B cell (primary cell): ENCODE measurements around the gene TRIM2. TPM values are rescaled to one million over a fixed set of nuclear protein-coding genes. Genes with fewer than 3 reads are reported as not detected.

Experiments used
- ATAC-seq: fragments of 200-7000 bp; cut with Tn5 transposase; one replicate; pipeline ENCODE4 v1.10.0; 2021; ENCODE audit warnings: low read depth, mild to moderate bottlenecking, moderate number of reproducible peaks, moderate library complexity
- CTCF ChIA-PET: fragments of 350-600 bp; sonication (Branson Sonifier 250); formaldehyde crosslinking; loops from one replicate; lab custom pipeline; 2021; ENCODE audit warnings: antibody characterized with exemption, inconsistent platforms; lab: Charles Lee
- POLR2A ChIA-PET: fragments of 350-600 bp; sonication (Branson Sonifier 250); formaldehyde crosslinking; loops from one replicate; lab custom pipeline; 2021; ENCODE audit warnings: antibody characterized with exemption; lab: Charles Lee
- DNase-seq: peaks from one replicate; pipeline ENCODE4 v3.0.0; 2013
- H2AFZ ChIP-seq: 2 replicates; pipeline ENCODE4 v1.6.1; 2012; ENCODE audit warnings: mild to moderate bottlenecking, low read depth, low read length; ENCODE audit not compliant: insufficient read depth, poor library complexity, severe bottlenecking
- H3K27ac ChIP-seq, 2 donors: 1 replicate in 1 of 2; 2 replicates in 1 of 2; pipeline ENCODE4 v1.5.1; 2012 to 2013; ENCODE audit warnings: low read length in 2 of 2, mild to moderate bottlenecking in 2 of 2, moderate library complexity in 1 of 2
- H3K27me3 ChIP-seq, 4 experiments: fragments of 200-600 bp in 1 of 4; sonication (generic) in 1 of 4; replicated peaks in 1 of 4; 1 replicate in 2 of 4; 2 replicates in 2 of 4; pipeline versions ENCODE4 v1.6.1 to v1.7.0; 2013 to 2016; ENCODE audit warnings: low read length in 3 of 4, mild to moderate bottlenecking in 2 of 4, mixed read lengths in 1 of 4, moderate library complexity in 1 of 4; ENCODE audit not compliant: insufficient read depth in 4 of 4, control insufficient read depth in 3 of 4; ENCODE audit errors: control extremely low read depth in 1 of 4
- H3K36me3 ChIP-seq, 2 experiments: replicated peaks in 1 of 2; 1 replicate in 1 of 2; 2 replicates in 1 of 2; pipeline versions ENCODE4 v1.6.1 to v1.7.1; 2013; ENCODE audit warnings: low read length in 1 of 2; ENCODE audit not compliant: insufficient read depth in 2 of 2, control insufficient read depth in 1 of 2; ENCODE audit errors: control extremely low read depth in 1 of 2, extremely low read depth in 1 of 2
- H3K4me1 ChIP-seq, 2 donors: fragments of 200-600 bp in 1 of 2; sonication (generic) in 1 of 2; 1 replicate in 1 of 2; 2 replicates in 1 of 2; pipeline versions ENCODE4 v1.5.1 to v1.6.1; 2013 to 2017; ENCODE audit warnings: low read length in 2 of 2; ENCODE audit not compliant: control insufficient read depth in 2 of 2, insufficient read depth in 2 of 2
- H3K4me2 ChIP-seq: replicated peaks from 2 replicates; pipeline ENCODE3; 2012; ENCODE audit warnings: mild to moderate bottlenecking, low read depth, low read length; ENCODE audit not compliant: poor library complexity, severe bottlenecking
- H3K4me3 ChIP-seq, 5 experiments: fragments of 200-600 bp in 1 of 5; sonication (generic) in 1 of 5; 1 replicate in 3 of 5; 2 replicates in 2 of 5; pipeline versions ENCODE4 v1.5.1 to v1.7.0; 2011 to 2016; ENCODE audit warnings: low read length in 4 of 5, mild to moderate bottlenecking in 4 of 5, low read depth in 2 of 5, control low read depth in 1 of 5, moderate library complexity in 1 of 5; ENCODE audit not compliant: insufficient read depth in 1 of 5; ENCODE audit errors: control extremely low read depth in 1 of 5, extremely low read depth in 1 of 5
- H3K79me2 ChIP-seq: fragments of 200-600 bp; sonication (generic); one replicate; pipeline ENCODE4 v1.6.0; 2016; ENCODE audit warnings: low read length; ENCODE audit not compliant: control insufficient read depth, insufficient read depth
- H3K9ac ChIP-seq: fragments of 200-600 bp; sonication (generic); 2 replicates; pipeline ENCODE4 v1.6.1; 2017; ENCODE audit warnings: mild to moderate bottlenecking, low read length, moderate library complexity
- H3K9me3 ChIP-seq, 3 donors: one replicate each; pipeline versions ENCODE4 v1.6.1 to v1.7.1; 2013; ENCODE audit warnings: low read length in 2 of 3; ENCODE audit not compliant: control insufficient read depth in 2 of 3, insufficient read depth in 1 of 3; ENCODE audit errors: control extremely low read depth in 1 of 3
- H4K20me1 ChIP-seq: 2 replicates; pipeline ENCODE4 v1.6.0; 2012; ENCODE audit warnings: mild to moderate bottlenecking, low read length; ENCODE audit not compliant: insufficient read depth, control insufficient read depth, poor library complexity, severe bottlenecking
- H3K27ac Mint-ChIP-seq: one replicate; pipeline ENCODE4 v1.8.0; 2021; ENCODE audit warnings: mixed read lengths
- H3K27me3 Mint-ChIP-seq: one replicate; pipeline ENCODE4 v1.8.0; 2021; ENCODE audit warnings: mixed read lengths
- H3K4me1 Mint-ChIP-seq: one replicate; pipeline ENCODE4 v1.8.0; 2021; ENCODE audit warnings: mixed read lengths
- H3K4me3 Mint-ChIP-seq: one replicate; pipeline ENCODE4 v1.8.0; 2021; ENCODE audit warnings: mixed read lengths
- H3K9me3 Mint-ChIP-seq: one replicate; pipeline ENCODE4 v1.8.0; 2022; ENCODE audit warnings: mixed read lengths; ENCODE audit not compliant: insufficient read depth
- CTCF ChIP-seq: fragments of 200-600 bp; IDR thresholded peaks from one replicate; pipeline ENCODE4 v1.8.0; 2022; ENCODE audit warnings: antibody characterized with exemption, mild to moderate bottlenecking
- EZH2 ChIP-seq: IDR thresholded peaks from 2 replicates; pipeline ENCODE4 v1.6.1; 2012; ENCODE audit warnings: borderline replicate concordance, low read depth, mild to moderate bottlenecking, moderate library complexity, low read length; ENCODE audit not compliant: insufficient read depth, poor library complexity, severe bottlenecking
- WGBS: methylation state at CpG from one replicate; pipeline ENCODE4 v1.1.5; 2013; ENCODE audit warnings: missing lambda C conversion rate; ENCODE audit not compliant: insufficient coverage; 5-methylcytosine and 5-hydroxymethylcytosine counted together
- intact Hi-C: fragments of 100-400 bp; cut with micrococcal nuclease; formaldehyde crosslinking; loops from one replicate; pipeline ENCODE4 v1.10.0; 2022
- polyA plus RNA-seq: library from polyadenylated mRNA; depleted of rRNA; stranded (reverse); fragments of >200 nt; gene quantifications from 2 replicates; pipeline ENCODE4 v1.2.3, GENCODE V29; 2012
- total RNA-seq, 2 donors: library from RNA; stranded (reverse); fragments of 120-200 nt in 1 of 2; gene quantifications; 1 replicate in 1 of 2; 2 replicates in 1 of 2; pipeline versions ENCODE4 v1.2.3 to v1.2.4, GENCODE V29; 2013 to 2022

Gene TRIM2
- total and polyA plus RNA-seq, 2 donors (not counting 1 experiment from before 2014, with no cell fraction given) = 1.2 to 6.4 TPM

- Histone ChIP-seq H4K20me1 (no peaks in the 10 kb centered on the region), H3K27me3 (peaks cover 0 to 4% (median 0%) of the 10 kb centered on the region in 4 experiments), H3K9ac (no peak overlapping the region), H3K4me1 (no peaks in the 10 kb centered on the region), H3K79me2 (no peaks in the 10 kb centered on the region), H3K9me3 (no peaks in the 10 kb centered on the region), H3K4me2 (no peak overlapping the region), H3K36me3 (no peaks in the 10 kb centered on the region), H2AFZ (no peak overlapping the region), H3K4me3 (no peak overlapping the region), H3K27ac (no peak overlapping the region)
- no peak for TF ChIP-seq EZH2
- no peak for TF ChIP-seq CTCF
- ChIA-PET CTCF (interaction anchor here (0.7 kb wide), 1 partner anchor 19 kb away, joined by 3 read pairs; no protein-coding TSS in a partner anchor), POLR2A (no interaction called here)
- Mint-ChIP-seq H3K4me1 (no peaks in the 10 kb centered on the region), H3K27ac (no peak overlapping the region), H3K9me3 (no peaks in the 10 kb centered on the region), H3K27me3 (peaks cover 8% of the 10 kb centered on the region), H3K4me3 (no peak overlapping the region)
- intact Hi-C loops = no loop called here
- WGBS = 87% methylated on average over 2 of the region's 3 CpGs
- ATAC-seq (no peak), DNase-seq (no peak)
Measured at GRCh38 chr4:153176938-153177337, 27.3 kb upstream of the TRIM2 start.

GRCh38 chr4:153177841-153178240 is 26.4 kb upstream of the TRIM2 start:
- no peak overlapping the region for H3K4me3 Mint-ChIP-seq
- CTCF ChIA-PET = no interaction called here
- ATAC-seq = no peak

More at GRCh38 chr4:153177841-153178240, 26.4 kb upstream of the TRIM2 start:
- H3K36me3 ChIP-seq = no peaks in the 10 kb centered on the region
- H3K4me1 ChIP-seq = no peaks in the 10 kb centered on the region
- no peaks in the 10 kb centered on the region for H3K4me1 Mint-ChIP-seq
- DNase-seq = no peak
- no peak overlapping the region for H3K27ac Mint-ChIP-seq
- H3K79me2 ChIP-seq = no peaks in the 10 kb centered on the region
- no peak overlapping the region for H3K27ac ChIP-seq
- 95% methylated on average over 5 of the region's 7 CpGs for WGBS
- H3K9me3 ChIP-seq = no peaks in the 10 kb centered on the region
- no peak overlapping the region for H2AFZ ChIP-seq
- no peaks in the 10 kb centered on the region for H3K9me3 Mint-ChIP-seq
- peaks cover 0 to 4% (median 0%) of the 10 kb centered on the region in 4 experiments for H3K27me3 ChIP-seq
- H3K9ac ChIP-seq = no peak overlapping the region
- intact Hi-C loops = no loop called here
- no peaks in the 10 kb centered on the region for H4K20me1 ChIP-seq
- no peak for TF ChIP-seq CTCF
- no peak for TF ChIP-seq EZH2
- POLR2A ChIA-PET = no interaction called here
- H3K4me2 ChIP-seq = no peak overlapping the region
- H3K4me3 ChIP-seq = no peak overlapping the region
- peaks cover 7% of the 10 kb centered on the region for H3K27me3 Mint-ChIP-seq
